Activated CD4-positive, alpha-beta T cell treated with anti-CD3 and anti-CD28 coated beads, Interleukin-10, Interleukin-2, amounts not matched to agents 100 ng/mL and 50 ng/mL, durations not matched to agents 16 hours and 8 hours (primary cell): ENCODE results near the gene CEACAM1.
A peak's percentile ranks its signal among the peaks of the same experiment; 100 is the strongest.
"Not testable (repeated sequence)": the region's sequence is repeated elsewhere in the genome, so short reads cannot be mapped to it uniquely, and the experiment has no call there.

Source experiments
- DNase-seq: peaks from one replicate; pipeline ENCODE4 v3.0.0-alpha.2; 2020

Gene CEACAM1

DNA sequence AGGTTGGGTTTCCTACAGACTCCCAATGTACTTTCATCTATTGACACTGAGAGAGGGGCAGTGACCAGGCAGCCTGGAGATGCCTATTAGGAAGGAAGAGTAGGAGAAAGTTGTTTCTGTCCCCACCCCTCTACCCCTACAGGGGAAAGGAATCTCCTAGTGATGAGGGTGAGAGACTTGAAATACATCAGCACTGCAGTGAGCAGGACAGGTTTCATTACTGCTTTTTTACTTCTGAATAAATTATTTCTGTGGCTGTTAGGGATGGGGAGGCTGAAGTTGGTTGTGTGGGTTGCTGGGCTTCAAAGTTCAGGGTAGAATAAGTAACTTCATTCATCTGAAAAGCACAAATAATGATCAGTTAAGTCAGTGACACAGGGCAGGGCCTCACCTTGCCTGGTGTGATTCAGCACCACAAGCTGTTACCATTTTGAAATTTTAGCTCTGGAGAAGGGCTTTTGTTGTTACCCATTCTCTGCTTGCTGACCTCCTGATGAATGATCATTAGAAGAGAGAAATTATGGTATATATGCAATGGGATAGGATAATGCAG lies 19.3 kb downstream of the CEACAM1 start:
- DNase-seq = no peak

DNA sequence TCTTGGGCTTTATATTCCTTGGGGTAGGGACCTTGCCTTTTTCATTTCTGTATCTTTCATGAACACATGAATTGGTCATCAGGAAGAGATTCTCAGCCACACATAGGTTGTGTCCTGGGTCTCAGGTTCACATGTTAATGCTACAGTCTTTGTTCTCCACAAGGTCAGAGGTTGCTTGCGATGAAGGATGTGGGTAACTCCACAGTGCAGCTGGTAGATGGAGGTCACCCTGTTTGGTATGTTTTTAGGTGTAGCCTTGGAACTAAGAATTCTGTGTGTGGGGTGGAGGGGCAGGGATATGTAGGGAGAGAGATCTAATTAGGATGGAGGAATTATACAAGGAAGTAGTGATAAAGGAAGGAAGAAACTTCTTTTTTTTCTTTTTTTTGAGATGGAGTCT lies 23.2 kb downstream of the CEACAM1 start:
- DNase-seq = no peak

DNA sequence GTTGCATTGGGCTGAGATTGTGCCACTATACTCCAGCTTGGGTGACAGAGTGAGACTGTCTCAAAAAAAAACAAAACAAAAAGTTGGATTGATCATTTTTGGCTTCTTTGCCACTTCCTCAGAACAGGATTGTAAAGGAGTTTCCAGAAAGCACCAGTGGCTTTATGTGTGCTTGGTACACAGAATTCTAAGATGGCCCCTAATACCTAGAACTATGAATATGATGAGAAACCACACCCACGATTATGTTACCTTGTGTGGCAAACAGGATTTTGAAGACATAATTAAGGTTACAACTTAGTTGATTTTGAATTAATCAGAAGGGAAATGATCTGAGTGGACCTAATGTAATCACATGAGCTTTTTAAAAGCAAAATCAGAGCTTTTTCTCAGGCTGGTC lies 26.5 kb downstream of the CEACAM1 start:
- no peak for DNase-seq

DNA sequence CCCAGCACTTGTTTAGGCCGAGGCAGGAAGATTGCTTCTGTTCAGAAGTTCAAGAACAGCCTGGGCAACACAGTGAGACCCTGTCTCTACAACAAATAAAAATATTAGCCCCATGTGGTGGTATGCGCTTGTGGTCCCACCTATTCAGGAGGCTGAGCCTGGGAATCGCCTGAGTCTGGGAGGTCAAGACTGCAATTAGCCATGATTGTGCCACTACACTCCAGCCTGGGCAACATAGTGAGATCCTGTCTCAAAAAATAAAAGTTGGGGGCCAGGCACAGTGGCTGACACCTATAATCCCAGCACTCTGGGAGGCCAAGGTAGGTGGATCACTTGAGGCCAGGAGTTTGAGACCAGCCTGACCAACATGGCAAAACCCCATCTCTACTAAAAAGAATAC lies 27.0 kb downstream of the CEACAM1 start:
- DNase-seq = not testable (repeated sequence)

DNA sequence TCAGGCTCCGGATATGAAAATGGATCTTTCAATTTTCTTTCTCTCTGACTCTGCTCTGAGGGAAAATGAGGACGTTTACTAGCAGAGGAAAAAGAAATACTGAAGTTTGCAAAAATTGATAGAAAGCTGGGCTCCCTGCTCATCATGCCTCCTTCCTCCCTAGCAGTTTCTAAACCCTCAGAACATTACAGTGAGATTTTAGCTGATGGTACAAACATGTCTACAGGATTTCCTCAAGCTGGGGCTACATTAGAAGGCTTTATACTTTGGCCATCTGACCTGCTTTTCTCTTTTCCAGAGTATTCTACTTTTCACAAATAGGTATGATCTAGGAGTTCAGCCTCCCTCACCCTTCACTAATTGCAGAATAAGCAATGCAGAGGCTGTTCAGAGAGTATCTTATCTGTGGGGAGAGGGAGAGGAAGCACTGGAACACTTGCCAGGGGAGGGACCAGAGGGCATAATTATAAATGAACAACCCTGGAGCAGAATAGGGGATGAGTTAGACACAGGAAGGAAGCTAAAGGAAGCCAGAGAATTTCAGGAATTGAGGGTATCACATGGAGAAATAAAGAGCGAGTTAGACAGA lies 30.0 kb downstream of the CEACAM1 start:
- DNase-seq = no peak

DNA sequence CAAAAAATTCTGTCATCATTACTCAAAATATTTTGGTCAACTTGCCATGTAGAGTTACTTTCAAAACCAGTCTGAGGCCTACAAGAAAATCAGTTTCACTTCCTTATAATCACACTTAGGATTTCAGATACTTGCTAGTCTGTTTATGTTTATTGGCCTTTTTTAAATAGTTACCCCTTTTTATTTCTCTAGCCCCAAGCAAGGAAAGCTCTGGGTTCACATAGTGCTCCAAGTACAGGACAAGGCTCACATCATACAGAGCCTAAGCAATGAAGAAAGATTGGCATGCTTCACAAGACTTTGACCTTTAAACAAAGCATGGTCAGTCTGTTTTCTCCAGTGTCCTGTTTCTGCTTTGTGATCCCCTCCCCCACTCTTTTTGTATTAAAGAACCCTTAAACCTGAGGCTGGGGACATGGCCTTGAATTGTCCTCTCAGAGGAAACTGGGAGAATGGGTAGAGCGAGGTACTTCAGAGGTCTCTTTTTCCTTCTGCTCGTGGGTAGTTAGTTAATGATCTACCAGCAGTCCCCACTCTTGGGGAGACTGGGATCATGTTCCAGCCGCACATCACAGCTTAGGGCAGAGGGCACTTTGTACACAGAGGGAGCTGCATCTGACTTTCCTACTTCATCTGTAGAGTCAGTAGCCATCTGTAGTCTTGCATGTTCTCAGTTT lies 30.7 kb downstream of the CEACAM1 start:
- no peak for DNase-seq

DNA sequence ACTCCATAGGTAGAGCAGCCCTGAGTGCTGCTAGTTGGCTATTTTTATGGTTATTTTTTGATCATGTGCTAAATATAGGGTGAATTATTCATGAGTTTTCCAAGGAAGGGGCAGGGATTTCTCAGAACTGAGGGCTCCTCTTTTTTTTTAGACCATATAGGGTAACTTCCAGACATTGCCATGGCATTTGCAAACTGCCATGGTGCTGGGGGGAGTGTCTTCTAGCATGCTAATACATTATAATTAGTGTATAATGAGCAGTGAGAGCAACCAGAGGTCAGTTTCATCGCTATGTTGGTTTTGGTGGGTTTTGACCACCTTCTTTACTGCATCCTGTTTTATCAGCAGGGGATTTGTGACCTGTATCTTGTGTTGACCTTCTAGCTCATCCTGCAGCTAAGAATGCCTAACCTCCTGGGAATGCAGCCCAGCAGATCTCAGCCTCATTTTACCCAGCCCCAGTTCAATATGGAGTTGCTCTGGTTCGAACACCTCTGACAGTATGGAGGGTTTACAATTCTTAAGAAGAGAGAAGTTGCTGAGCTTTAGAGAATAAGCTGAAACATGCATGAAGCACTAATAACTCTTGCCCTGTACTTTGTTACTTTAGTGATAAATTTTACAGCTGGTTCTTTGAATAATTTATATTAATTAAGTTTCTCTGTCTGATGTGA lies 31.7 kb downstream of the CEACAM1 start:
- DNase-seq = no peak

DNA sequence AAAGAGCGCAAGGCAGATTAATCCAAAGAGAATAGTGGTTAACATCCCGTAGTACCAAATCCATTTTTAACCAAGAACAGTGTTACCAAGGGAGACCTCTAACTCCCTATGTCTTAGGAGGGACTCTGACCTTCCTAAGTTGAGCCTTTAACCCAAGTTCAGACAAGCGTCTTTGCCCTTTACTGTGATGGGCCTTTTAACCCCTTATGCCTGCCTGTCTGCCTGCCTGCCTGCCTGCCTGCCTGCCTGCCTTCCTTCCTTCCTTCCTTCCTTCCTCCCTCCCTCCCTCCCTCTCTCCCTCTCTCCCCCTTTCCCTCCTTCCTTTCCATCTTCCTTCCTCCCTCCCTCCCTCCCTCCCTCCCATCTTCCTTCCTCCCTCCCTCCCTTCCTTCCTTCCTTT lies 32.6 kb downstream of the CEACAM1 start:
- no peak for DNase-seq

DNA sequence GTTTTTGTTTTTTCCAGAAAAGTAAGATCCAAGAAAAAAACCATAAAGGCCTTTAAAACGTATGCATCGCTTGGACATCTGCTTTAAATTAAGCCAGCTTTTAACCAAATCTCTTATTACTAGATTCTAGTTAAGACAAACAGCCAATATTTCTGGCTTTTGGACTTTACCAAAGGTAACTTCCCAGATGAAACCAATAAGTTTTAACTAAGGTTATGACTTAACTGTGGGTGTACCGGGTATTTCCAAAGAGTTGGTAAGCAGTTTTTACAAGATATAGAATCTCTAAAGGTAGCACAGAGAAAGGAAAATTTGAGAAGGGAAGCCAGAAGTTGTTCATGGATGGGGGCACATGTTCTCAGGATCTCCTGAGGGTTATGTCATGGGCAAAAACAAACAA lies 34.0 kb downstream of the CEACAM1 start:
- no peak for DNase-seq

DNA sequence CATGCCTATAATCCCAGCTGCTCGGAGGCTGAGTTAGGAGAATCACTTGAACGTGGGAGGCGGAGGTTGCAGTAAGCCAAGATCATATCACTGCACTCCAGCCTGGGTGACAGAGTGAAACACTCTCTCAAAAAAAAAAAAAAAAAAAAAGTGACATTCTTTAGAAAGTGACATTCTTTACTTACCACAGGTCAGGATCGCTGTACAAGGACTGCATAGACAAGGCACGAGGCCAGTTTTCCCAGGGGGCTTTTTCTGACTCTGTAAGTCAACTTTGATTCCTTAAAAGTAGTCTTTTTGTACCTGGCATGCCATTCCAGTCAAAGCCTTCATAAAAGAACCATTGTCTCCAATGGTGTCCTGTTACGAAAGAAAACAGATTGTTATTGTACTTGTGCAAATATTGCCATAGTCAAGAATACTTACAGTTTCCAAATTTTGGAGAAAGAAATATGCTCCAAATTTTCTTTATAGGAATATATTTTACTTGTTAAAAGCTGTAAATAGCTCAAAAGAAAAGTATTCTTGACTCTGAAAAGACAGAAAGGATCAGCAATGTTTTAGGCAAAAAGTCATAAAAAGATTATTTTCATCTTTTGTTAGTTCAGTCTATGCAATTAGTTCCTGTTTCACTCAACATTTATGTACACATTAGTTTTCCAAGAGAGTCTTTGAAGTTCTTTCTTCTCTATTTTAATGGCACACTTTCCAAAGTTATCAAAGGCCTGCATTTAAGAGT lies 39.3 kb downstream of the CEACAM1 start:
- DNase-seq = no peak

DNA sequence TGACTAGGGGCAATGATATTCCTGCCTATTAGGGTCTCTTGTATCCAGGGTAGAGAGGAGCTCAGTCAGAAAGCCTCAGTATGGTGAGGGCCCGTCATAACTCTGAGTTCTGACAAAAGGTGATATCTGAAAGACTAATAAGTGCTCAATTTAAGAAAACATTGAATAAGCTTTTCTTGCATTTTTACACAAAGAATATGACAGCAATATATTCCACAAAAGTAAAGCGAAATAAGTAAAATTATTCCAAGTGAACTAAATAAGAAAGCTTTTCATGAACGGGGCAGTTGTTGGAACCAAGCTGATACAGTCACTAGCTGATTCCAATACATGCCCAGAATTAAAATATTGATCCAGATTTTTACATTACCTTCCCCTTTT lies 40.5 kb downstream of the CEACAM1 start:
- no peak for DNase-seq

DNA sequence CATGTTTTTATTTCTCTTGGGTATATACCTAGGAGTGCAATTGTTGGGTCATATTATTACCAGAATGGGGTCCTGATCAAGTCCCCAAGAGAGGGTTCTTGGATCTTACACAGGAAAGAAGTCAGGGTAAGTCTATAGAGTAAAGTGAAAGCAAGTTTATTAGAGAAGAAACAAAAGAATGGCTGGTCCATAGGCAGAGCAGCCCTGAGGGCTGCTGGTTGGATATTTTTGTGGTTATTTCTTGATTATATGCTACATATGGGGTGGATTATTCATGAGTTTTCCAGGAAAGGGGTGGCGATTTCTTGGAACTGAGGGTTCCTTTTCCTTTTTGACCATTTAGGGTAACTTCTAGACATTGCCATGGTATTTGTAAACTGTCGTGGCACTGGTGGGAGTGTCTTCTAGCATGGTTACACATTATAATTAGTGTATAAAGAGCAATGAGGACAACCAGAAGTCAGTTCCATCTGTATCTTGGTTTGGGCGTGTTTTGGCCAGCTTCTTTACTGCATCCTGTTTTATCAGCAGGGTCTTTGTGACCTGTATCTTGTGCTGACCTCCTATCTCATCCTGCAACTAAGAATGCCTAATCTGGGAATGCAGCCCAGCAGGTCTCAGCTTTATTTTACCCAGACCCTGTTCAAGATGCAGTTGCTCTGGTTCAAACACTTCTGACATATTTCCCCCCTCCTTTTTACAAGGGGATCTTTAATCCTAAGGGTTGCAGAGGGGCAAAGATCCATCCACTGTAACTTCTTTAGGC lies 41.1 kb downstream of the CEACAM1 start:
- peak; percentile 26 for DNase-seq

DNA sequence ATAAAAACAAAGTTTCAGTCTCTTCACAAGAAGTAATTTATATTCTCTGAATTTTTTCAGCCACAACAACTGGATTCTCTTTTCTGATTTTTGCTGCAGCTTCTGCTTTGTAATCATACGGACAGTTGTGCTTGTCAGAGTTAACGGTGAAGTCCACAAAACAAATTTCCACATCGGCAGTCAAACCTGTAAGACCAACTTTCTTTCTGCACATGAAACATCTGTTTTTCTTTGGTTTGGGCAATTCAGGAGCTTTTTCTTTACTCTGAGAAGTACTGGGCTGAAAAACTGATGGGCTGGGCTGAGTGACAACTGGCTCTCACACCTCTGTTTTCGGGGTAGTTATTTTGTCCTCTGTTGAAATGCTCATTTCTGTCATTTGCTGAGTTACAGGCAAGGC lies 43.2 kb downstream of the CEACAM1 start:
- not testable (repeated sequence) for DNase-seq

DNA sequence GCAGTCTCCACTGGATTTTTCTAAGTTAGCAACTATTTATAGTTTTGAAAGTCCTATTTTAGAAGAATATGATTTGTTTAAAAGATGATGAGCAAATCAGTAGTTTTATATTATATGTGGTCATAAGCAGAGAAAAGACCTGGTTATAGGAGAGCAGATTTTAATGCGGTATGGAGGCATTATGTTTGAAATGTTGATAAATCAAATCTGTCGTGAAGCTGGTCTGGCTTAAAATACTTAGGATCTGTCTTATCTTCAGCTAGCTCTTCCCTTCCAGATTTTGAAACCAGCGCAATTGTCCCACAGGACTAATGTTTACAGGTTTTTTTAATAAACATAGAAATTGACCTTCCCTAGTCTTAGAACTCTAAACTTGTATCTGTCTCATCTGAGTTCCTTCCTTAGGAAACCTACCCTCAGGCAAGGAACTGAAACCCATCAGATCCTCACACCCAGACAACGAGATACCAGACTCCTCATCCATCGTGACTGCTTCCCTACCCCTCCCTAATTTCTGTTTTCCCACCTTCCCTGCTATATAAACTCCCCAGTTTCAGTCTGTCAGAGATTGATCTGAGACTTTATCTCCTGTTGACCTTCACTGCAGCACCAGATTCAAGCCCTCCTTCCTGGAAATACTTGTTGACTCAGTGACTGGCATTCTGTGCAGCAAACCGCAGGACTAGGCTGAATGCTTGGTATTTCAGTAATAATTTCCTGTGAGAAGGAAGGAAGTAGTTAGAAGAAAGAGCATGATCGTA lies 47.8 kb downstream of the CEACAM1 start:
- peak; percentile 61 for DNase-seq

DNA sequence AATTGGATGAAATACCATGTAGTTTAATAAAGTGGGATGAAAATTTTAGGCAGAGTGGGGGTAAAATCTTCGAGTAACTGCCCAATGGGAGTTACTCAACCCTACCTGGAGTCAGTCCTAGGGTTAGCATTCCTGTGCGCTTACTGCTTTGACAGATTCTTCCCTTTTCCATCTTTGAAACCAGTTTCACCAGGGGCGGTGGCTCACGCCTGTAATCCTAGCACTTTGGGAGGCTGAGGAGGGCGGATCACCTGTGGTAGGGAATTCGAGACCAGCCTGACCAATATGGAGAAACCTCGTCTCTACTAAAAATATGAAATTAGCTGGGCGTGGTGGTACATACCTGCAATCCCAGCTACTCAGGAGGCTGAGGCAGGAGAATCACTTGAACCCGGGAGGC lies 48.5 kb downstream of the CEACAM1 start:
- no peak for DNase-seq

DNA sequence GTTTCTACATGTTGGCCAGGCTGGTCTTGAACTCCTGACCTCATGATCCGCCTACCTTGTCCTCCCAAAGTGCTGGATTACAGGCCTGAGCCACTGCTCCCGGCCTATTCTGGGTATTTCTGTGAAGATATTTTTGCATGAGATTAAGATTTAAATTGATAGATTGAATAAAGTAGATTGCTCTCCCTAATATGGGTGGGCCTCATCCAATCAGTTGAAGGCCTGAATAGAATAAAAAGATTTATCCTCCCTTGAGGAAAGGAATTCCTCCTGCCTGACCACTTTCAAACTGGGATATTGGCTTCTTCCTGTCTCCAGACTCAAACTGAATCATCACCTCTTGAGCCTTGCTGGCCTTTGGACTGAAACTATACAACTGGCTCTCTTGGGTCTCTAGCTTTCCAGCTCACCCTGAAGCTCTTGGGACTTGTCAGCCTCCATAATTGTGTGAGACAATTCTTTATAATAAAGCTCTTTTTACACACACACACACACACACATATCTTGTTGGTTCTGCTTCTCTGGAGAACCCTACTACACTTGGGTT lies 49.4 kb downstream of the CEACAM1 start:
- DNase-seq = no peak

DNA sequence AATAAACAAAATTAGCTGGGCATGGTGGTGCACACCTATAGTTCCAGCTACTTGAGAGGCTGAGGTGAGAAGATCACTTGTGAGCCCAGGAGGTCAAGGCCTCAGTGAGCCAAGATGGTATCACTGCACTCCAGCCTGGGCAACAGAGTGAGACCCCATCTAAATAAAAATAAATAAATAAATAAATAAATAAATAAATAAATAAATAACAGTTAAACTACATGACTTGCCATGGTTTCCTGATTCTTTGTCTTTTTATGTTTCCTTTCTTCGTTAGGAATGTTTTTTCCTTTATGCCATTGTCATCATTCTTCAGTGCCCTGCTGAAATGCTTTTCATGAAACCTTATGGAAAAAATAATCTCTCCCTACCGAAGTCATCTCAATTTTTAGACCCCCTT lies 50.3 kb downstream of the CEACAM1 start:
- DNase-seq = no peak

DNA sequence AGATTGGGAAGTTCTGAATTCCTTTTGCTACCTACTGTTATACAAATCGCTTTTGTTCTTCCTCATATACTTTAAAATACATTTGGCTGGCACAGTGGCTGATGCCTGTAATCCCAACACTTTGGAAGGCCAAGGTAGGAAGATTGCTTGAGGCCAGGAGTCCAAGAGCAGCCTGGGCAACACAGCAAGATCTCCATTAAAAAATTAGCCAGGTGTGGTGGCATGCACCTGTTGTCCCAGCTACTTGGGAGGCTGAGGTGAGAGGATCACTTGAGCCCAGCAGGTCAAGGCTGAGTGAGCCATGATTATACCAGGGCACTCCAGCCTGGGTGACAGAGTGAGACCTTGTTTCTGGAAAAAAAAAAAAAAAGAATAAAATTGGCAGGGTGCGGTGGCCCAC lies 51.2 kb downstream of the CEACAM1 start:
- no peak for DNase-seq

DNA sequence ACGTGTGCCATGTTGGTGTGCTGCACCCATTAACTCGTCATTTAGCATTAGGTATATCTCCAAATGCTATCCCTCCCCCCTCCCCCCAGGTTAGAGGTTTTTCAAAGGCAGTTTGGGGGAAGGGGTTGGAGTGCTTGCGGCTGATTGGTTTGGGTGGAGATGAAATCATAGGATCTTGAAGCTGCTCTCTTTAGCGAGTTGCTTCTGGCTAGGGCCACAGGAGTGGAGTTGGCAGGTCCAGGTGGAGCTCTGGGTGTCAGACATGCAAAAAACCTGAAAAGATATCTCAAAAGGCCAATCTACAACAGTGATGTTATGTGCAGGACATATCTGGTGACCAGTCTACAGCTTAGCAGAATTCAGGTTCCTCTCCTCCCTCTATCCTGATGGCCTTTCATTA lies 52.9 kb downstream of the CEACAM1 start:
- no peak for DNase-seq

DNA sequence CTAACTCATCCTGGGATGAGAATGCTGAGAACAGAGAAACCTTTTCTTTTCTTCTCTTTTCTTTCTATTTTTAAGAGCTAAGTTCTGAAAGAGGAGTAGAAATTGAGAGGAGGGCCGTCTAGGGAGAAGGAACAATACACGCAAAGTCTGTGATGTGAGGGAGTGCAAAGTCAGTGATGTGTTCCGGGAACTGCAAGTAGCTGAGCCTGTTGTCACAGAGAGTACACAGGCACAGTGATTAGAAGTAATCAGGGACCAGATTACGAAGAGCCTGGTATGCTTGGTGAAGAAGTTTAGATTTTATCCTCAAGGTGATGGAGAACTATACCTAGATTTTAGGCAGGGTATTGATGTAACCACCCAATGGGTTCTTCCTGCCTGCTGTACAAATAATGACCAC lies 53.5 kb downstream of the CEACAM1 start:
- DNase-seq = no peak

DNA sequence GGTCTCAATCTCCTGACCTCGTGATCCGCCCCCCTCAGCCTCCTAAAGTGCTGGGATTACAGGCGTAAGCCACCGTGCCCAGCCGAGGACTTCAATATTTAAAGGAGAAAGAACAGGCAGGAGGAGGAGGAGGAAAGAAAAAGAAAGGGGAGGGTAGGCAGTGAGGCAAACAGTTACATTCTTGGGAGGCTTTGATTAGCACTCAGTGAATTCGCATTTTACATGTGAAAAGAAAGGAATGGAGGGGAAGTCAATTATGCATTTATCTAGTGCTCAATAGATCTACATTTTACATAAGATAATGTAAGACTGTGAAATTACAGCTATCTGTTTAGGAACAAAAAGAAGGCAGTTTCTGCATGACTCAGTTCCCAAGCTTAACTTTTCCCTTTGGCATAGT lies 54.6 kb downstream of the CEACAM1 start:
- no peak for DNase-seq
